IPS DF 4.7 (cell line): ENCODE measurements around the gene LFNG.
"Not testable (repeated sequence)": the region's sequence is repeated elsewhere in the genome, so short reads cannot be mapped to it uniquely, and the experiment has no call there.

ENCODE experiments used
- DNase-seq: peaks from one replicate; pipeline ENCODE4 v3.0.0-alpha.2; 2013; ENCODE audit warnings: low spot score; ENCODE audit errors: extremely low read depth

Gene LFNG

DNA sequence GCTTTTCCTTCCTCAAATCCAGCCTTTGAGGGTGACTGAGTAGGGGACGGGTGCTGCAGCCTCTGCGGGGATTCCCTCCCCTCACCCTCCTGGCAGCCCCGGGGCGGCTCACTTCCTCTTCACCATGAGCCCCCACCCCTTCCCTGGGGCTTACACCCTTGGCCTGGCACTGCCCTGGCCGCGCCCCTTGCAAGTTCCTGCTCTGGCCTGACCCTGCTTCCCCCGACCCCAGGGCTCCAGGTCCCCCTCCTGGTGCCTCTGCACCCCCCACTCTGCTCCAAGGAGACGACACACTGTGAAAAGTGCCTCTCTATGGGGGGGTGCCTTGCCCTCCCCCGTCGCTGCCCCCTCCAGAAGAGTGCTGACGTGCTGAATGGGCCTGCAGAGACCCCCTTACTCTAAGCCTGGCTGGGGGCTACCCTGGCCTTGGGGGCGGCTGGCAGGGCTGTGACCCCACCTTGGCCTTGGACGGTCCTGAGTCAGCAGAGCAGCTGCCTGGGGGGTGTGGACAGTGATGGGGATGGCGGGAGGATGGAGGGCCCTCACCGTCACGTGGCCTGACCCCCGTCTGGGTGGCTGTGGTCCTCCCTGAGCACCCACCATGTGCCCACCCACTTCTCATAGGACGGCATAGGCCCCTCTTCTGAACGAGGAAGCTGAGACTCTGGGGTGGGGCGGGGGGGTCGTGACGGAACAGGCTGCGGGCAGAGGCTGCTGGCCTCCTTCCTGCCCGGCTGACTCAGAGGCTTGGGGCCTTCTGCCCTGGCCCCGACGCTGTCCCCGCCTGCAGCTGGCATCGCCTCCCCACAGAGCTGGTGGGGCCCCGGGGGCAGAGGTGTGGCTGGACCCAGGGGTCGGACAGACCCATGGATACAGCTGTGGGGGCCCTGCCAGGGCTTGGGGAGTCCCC, 9.8 kb downstream of the LFNG start:
- no peak for DNase-seq

DNA sequence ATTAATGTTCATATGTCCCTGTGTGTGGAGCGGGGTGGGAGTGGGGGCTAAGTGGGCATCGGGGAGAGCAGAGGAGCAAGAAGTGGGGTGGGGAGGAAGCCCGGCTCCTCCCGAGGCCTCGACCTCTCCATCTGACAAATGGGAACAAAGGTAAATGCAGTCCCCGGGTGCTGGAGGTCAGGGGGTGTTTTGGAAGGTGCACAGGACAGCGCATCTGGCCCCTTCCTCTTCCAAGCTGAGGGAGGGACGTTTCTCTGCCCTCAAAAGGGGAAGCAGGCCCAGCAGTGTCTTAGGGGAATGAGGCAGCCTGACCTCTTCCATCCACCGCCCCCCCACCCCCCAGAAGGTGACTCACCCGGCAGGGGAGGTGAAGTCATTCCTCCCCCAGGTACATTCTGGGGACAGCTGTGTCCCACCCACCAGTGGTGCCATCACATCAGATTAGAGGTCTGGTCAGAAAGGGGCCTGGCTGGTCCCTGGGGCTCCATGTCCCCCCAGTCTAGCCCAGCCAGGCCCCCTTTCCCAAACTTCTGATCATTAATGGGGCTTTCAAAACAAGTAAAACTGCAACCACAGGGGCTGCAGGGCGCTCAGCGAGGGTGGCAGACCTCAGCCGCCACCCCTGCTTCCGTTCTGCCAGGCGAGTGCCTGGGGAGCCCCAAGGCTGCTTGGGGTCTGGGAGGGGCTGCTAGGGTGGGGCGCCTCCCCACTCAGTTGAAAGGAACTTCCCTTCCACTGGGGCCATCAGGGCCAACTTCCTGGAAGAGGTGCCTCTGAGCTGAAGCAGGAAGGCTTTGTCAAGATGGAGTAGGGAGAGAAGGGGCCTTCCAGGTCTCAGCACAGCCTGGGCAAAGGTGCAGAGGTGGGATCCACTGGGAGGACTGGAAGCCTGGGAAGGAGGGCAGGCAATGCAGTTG, 10.8 kb downstream of the LFNG start:
- DNase-seq: no peak

DNA sequence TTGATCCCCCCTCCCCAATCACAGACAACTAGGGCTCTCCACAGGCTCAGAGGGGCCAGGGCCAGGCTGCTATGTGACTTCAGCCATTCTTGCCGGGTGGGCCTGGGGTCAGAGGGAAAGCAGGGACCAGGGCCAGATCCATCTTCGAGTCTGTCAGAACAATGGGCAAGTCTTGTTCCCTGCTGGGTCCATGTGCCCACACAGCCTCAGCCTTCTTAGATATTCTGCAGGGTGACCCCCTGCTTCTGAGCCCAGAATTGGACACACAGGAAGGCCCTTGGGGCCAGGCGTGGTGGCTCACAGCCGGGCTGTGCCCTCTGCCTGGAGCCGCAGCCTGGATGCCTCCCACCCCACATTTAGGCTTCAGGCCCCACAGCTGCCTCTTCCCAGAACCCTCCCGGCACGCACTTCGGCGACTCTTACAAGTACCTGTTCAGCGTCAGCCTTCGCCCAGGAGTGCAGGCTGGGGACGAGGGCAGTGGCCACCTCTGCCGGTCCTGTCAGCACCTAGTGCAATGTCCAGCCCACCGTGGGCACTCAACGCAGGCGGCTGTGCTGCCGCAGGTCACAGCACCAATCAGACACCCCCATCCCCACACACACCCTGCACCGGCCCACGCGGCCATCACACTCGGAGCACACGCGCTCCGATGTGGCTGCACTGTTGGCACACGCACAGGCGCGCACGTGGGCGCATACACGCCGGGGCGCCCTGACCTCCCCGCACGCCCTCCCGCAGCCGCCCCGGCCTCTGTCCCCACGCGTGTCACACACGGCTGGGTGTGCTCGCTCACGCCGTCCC, 11.6 kb downstream of the LFNG start:
- DNase-seq: not testable (repeated sequence)

DNA sequence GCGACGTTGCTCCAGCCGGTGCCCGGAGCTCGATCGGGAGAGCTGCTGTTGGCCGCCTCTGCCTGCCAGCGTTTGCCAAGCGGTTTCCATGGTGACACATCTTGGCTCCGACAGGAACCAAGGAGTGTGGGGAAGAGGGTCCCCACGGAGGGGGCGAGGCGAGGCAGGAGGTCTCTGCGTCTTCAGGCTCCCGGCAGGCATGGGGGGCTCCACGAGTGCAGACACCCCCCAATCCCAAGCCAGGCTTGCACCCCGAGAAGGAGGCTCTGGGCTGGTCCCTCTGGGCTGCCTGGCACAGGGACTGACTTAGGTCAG, 12.2 kb downstream of the LFNG start:
- not testable (repeated sequence) for DNase-seq

DNA sequence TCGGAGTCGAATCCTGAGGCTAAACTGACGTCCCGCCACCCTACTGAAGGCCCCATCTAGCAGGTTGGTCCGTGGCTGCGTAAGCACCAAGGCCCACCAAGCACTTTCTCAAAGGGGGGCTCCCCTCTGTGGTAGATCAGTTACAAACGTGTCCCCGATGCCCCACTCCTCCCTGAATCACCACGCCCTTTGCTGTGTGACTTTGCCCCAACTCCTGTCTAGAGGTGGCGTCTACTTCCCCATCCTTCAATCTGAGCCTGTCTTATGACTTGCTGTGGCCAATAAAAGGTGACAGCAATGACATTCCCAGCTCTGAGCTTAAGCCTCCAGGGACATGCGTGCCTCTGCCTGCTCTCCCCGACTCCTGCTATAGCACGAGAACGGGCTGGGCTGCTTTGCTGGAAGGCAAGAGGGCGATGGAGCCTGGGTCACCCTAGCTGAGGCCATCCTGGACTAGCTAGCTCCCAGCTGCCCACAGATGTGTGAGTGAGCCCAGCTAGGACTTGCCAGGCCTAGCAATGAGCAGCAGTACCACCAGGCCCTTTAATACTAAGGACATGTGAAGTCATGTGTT, 12.7 kb downstream of the LFNG start:
- not testable (repeated sequence) for DNase-seq

DNA sequence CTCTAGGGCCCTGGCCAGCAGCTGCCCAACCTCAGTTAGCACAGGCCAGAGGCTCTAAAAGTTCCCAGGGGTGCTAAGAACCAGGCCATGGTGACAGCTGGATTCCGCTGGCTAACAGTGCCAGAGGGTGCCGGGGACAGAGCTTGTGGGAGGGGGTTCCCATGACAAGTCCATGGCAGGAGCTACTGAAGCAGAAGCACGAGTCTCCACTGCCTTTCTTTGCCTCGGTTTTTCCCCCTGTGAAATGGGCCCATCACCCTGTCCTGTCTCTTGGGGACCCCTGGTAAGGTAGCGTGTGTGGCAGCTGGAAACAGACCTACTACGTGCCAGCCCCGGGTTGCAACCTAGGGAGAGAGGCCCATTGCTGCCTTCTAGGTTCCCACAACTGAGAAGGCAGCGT, 13.2 kb downstream of the LFNG start:
- DNase-seq: not testable (repeated sequence)

DNA sequence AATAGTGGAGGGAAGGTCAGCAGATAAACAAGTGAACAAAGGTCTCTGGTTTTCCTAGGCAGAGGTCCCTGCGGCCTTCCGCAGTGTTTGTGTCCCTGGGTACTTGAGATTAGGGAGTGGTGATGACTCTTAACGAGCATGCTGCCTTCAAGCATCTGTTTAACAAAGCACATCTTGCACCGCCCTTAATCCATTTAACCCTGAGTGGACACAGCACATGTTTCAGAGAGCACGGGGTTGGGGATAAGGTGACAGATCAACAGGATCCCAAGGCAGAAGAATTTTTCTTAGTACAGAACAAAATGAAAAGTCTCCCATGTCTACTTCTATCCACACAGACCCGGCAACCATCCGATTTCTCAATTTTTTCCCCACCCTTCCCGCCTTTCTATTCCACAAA, 14.0 kb downstream of the LFNG start:
- not testable (repeated sequence) for DNase-seq

DNA sequence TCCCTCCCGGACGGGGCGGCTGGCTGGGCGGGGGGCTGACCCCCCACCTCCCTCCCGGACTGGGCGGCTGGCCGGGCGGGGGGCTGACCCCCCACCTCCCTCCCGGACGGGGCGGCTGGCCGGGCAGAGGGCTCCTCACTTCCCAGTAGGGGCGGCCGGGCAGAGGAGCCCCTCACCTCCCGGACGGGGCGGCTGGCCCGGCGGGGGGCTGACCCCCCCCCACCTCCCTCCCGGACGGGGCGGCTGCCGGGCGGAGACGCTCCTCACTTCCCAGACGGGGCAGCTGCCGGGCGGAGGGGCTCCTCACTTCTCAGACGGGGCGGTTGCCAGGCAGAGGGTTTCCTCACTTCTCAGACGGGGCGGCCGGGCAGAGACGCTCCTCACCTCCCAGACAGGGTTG, 14.6 kb downstream of the LFNG start:
- DNase-seq: not testable (repeated sequence)

DNA sequence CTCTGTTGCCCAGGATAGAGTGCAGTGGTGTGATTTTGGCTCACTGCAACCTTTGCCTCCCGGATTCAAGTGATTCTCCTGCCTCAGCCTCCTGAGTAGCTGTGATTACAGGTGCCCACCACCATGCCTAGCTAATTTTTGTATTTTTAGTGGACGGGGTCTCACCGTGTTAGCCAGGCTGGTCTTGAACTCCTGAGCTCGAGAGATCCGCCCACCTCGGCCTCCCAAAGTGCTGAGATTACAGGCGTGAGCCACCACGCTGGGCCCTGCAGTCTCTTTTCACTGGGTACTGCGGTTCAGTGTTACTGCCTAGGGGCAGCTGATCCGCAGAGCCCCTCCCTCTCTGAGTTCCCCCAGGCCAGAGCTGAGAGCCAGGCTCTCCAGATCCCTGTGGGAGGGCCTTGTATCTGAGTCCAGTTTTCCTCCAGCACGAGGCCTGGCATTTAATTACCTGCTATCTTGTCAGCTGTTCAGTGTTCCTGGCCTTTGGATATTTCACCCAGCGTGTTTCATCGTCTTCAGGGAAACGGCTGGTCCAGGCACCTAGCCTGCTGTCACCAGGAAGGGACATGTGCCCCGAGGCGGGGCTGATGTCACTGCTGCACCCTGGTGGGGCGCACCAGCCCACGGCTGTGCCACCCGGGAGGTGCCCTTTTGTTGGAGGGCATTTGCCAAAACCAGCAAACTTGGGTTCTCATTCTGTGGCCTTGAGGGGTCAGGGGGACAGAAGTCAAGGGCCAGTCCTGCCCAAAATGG, 16.5 kb downstream of the LFNG start:
- DNase-seq: not testable (repeated sequence)

DNA sequence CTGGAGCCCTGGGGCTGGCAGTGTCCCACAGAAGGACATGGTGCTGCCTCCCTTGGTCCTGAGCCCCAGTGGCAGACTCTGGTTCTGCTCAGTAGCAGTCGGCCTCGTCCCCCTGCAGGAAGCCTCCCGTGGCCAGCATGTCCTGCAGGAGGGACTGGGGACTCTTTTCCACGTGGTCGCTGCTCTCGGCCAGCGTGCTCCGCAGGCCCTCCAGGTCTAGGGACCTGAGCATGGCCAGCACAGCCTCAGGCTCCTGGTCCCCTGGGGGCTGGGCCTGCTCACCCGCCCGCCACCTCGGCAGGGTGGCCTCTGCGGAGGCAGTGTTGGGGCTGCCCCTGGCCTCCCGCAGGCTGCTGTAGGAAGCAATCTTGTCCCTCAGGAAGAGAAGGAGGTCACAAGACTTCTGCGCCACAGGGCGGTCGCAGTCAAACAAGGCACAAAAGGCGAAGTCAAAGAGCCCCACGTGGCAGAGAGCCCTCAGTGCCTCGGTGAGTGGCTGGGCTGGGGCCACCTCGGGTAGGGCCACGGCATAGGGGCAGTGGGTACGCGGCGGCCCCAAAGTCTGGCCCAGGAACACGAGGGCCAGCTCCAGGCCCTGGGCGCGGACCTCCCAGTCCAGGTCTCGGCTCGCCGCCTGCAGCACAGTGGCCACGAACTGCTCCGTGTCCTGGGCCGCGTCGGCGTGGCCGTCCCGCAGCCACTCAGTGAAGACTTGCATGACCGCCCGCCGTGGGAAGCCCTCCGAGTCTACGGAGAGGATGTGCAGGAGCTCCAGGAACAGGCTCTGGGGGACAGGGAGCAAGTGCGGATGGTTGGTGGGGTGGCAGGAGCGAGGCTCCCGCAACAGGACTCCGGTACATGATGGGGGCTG, 18.6 kb downstream of the LFNG start:
- DNase-seq: no peak

DNA sequence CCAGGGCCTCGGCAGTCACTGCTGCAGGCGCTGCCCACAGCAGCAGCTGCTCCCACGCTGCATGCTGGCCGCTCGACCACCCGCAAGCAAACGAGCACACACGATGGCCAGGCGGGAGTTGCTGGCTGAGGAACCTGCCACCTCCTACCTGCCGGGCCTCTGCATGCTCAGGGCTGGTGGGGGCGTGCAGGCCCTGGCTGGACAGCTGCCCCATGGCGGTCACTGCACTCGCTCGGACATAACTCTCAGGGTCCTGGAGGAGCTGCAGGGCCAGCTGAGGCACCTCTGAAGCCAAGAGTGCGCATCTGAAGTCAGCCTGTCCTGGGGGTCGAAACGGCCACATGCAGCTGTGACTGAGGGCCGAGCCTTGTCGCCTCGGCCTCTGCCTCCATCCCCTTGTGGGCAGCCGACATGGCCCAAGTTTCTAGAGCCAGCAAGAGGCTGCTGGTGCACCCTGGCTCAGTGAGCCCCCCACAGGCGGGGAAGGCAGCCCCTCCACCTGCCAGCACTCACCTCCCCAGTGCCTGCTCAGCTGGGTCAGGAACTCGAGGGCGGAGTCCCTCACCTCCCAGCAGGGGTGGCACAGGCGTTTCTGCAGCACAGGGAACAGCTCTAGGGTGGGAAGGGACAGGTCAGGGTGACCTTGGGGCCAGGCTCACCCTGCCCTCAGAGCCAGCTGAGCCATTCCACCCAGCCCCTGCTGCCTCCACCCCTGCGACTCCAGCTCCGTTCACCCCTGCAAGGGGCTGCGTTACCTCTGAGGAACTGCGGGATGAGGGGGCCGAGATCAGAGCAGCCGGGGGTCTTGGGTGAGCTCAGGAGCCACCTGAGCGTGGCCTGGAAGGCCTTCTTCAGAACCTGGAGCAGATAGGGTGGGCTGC, 19.7 kb downstream of the LFNG start:
- DNase-seq: no peak

DNA sequence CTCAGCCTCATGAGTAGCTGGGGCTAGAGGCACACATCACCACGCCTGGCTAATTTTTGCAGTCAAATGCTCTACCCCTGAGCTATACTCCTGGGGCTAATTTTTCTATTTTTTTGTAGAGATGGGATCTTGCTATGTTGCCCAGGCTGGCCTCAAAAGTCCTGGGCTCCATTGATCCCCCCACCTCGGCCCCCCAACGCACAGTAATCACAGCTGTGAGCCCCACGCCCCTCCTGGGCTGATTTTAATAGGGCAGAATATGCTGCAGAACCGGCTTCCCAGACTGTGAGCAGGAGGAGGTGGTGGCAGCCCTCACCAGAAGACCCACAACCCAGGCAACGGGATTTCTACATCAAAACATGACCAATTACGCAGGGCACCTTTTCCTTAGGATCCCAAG, 20.6 kb downstream of the LFNG start:
- DNase-seq: no peak

DNA sequence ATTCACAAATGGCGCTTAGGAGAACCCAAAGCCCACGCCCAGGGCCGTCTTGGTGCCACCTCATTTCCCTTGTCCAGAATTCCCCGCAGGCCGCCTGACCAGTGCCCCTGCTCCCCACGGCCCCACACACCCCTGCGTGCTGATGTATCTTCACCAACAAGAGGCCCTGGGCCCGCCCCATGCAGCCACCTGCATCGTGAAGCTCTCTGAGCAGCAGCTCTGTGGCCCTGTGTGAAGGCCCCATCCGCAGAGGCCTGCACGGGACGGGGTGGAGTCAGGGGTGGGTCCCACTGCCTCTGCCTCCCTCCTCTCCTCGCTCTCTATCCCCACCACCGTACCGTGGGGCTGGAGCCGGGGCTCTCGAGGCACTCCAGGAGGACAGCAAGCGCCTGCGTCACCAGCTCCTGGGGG, 21.1 kb downstream of the LFNG start:
- no peak for DNase-seq

DNA sequence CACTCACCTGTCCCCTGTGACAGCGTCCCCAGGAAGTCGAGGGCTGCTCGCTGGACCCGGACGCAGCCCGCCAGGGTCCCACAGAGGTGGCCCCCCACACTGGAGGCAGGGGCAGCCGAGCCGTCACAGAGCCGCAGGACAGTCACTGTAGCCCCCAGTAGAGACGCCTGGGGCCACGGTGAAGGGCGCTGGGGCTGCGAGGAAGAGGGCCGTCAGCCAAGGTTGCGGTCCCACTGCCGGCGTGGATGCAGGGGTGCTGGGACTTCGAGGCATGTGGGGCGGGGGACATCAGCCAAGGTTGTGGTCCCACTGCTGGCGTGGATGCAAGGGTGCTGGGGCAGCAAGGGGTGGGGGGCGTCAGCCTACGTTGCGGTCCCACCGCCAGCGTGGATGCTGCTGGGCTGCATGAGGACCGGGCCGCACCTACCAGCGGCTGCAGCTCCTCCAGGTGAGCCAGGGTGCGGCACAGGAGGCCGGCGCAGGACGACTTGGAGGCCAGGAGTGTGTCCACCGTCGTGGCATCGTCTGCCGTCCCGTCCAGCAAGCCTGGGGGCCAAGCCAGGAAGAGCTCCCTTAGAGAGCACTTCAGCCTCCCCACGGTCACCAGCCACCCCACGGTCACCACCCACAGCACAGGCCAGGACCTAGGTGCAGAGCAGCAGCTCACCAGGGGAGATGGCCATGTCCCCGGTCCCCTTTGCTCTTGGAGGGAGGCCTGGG, 21.9 kb downstream of the LFNG start:
- DNase-seq: no peak

DNA sequence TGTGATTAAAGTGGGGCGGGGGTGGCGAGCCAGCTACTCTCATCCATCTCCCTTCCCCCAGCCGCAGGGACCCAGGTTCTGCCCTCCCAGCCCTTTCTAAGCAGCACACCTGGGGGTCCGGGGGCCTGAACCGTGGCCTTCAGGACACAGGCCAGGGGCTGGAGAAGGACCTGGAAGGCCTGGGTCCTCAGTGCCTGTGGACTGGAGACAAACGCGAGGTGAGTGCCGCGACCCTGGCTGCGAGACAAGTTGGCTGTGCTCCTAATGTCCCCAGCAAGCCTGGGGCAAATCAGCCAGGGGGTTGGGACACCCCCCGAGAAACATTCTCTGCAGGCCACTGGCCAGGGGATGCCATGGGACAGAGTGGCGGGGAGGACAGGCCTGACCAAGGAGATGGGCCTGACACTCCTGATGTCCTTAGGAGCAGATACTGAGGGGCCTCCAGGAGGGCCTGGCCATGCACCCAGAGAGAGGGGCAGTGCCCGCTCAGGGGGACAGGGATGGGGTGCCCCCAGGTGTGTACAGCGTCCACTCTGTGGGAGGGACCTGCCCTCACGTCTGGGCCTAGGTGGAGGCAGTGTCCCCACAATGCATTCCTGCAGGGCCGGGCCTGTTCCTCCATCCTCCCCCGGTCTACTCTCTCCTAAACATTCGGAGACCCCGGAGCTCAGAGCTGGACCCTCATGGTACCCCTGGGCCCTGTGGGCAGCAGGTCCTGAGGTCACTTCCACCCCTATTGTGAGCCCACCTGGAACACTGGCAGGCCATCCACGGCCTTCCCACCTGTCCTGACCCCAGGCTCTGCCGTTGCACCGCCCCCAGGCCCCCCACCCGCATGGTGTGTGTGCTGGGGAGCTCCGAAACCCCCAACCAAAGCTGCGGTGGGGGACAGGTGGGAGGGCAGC, 22.7 kb downstream of the LFNG start:
- DNase-seq: no peak

DNA sequence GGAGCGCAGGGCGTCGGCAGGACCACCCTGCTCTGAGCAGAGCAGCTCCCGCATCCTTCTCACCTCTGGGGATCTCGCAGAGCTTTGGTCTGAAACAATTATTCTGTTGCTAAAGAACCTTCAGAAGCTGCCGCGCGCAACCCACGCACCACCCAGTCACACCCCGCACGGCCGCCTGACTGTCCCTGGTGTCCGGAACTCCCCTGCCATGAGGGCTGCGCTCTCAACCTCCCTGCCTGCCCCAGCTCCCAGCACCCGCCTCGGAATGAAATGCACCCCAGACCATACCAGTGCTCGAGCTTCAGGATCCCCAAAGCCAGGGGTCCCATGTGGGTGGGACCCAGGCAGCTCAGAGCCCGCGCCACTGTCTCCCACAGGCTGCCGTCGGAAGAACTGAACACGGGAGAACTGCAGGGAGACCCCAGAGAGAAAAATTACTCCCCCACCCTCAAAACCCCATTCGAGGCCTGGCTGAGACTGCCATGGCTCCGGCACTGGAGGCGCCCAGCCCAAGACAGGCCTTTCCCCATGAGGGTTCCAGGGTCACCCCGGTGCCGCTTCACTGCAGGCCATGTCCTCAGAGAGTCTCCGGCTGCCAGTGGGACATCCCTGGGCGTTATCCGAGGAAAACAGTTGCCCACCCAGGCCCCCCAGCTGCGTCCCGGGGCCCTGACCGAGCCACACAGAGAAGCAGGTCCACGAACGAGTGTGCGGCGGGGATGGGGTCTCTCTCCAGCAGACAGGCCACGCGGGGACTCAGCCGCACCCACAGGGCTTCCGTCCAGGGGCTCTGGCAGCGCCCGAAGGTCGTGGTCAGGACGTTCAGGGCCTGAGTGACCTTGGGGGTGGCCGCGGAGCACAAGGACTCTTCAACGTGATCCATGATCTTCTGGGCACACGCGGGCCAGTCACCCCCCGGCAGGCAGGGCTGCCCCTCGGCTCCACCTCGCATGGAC, 23.6 kb downstream of the LFNG start:
- DNase-seq: no peak
